ENCODE measurements around the gene PLSCR4. TPM values are rescaled to one million over a fixed set of nuclear protein-coding genes. Genes with fewer than 3 reads are reported as not detected.

Gene PLSCR4
- total RNA-seq, 2 donors from 2014 or later = not detected

Other genes starting within 250 kb of the PLSCR4 start
- gene PLOD2, start 89.9 kb downstream of the PLSCR4 start, total RNA-seq = under 1 TPM; 0.17 to 0.90 TPM
- gene PLSCR2, start 218.5 kb upstream of the PLSCR4 start, total RNA-seq = under 1 TPM in 1 of 2 donors, not detected in 1; 0.34 TPM